Fibroblast of skin of left biceps (primary cell): ENCODE measurements around the gene ABL1.

Experiments
- DNase-seq, 2 experiments: peaks; one replicate each; pipeline ENCODE4 v3.0.0-alpha.2; 2013; ENCODE audit warnings: low read depth in 2 of 2

The ABL1 gene

GRCh38 chr9:130849356-130849755 is 14.3 kb downstream of the ABL1 start:
- no peak for DNase-seq

DNA sequence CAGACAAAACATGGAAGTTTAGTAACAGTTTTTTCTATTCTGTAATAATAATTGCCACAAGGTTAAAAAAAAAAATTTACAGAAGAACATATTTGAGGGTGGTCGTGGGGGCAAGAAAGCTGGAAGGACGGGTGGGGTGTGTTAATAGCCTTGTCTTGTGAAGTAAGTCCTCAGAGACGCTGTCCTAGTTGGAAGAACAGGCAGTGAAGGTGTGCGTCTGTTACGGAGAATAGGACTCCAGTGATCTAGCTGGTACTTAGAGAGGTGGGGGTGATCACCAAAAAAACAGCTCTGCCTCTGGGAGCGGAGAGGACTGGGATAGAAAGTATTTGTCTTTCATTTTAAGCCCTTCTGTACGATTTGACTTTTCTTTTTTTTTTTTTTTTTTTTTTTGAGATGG is 17.7 kb downstream of the ABL1 start:
- DNase-seq = no peak

DNA sequence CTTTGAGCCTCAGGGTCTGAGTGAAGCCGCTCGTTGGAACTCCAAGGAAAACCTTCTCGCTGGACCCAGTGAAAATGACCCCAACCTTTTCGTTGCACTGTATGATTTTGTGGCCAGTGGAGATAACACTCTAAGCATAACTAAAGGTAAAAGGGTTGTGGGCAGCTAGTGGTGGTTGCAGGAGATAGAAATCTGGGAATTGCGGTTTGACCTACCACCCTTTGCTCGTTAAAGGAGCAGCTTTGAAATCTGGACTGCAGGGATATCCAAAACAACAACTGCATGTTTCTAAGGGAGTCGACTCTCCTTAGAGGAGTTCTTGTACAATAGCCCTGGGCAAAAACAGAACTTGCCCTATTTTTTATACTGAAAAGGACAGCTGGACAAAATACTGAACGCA is 19.0 kb downstream of the ABL1 start:
- no peak for DNase-seq

- no peak for DNase-seq
Observed at GRCh38 chr9:130854835-130855234, 19.8 kb downstream of the ABL1 start.

DNA sequence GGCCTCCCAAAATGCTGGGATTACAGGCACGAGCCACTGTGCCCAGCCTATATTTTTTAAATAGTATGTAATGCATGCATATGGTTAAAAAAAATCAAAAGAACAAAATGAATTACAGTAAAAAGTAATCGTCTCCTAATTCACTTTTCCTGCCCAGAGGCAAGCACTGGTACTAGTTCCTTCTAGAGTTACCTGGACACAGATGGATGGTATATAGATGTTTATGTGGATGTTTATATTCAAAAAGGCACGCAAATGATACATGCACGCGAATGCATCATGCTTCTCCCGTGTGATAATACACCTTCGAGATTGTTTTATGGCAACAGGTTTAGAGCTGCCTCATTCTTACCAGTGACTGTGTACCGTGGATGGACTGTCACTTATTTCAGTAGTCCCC is 21.4 kb downstream of the ABL1 start:
- no peak for DNase-seq

GRCh38 chr9:130857864-130858738 is 23.0 kb downstream of the ABL1 start:
- DNase-seq = peak in 1 of 2 experiments; percentile 64

DNA sequence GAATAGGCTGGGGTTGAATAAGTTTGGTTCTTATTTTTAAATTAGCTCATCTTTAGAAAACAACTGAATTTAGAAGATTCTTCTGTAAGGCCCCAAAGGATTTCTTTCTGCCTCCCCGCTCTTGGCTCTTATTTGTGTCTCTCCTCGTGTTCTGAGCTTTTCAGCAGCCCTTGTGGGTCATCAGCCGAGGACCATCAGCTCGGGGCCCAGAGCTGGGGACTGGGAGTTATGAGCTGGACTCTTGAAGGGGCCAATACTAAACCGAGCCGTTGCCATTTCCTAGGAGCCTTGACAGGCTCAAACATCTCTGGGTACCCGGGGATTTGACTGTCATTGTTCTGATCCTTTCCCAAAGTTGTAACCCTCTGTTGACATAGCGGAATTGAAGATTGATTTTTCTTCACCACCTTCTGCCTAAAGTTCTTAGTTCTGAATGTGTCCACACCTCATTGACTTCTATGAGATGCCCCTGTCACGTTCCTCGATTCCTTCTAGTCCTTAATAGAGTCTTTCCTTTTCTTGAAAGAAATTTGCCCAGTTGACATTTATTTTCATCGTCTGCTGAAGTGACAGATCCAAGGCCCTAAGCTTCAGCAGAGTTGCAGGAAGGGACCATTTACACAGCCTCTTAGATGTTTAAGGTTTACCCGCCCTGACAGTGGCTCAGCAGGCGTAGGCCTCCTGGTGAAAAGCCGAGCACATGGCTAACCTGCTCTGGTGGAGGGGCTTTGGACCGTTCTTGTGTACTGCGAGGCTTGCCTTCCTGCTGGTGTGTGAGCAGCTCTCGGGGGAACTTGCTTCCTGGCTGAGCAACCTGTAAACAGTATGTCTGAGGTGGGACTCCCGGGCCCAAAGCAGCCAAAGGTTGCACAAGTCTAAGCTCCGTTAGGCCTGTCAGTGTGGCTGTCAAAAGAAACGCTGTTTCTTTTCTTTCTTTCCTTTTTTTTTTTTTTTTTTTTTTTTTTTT is 24.0 kb downstream of the ABL1 start:
- no peak for DNase-seq

DNA sequence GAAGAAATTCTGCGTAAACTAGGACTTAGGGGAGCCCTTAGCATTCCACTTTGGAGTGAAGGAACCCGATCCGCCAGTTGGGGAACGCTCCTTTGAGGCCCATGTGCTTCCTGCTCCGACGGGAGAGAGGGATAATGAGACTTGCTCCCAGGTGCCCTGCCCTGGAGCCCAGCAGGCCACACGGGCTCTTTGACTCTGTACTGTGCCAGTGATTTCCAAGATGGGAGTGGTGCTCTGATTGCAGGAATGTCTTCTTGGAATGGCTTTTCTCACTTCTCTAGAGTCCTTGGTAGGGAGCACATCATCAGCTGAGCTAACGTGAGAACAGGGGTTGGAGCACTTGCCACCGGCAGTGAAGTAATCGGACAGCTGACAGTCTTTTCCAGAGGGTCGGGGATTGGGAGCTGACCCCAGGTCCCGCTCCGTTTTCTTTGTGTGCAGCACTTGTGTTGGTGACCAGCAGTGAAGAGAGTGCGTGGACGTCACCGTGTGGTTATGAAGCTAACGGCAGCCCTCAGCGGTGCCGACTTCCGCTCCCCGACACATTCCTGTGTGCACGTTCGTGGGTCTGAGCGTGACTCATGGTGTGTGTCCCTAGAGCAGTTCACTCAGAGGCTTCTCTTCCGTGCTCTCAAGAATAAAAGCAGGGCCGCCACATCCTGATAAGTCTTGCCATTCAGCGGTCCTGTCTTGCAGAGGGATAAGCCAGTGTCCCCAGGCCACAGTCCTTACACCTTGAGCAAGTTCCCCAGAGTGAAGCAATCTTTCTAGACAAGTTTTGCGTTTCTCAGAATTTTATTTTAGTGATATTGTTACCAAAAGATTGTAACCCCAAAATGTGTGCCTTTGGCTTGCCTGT is 25.6 kb downstream of the ABL1 start:
- peak; percentile 79 to 82 for DNase-seq

DNA sequence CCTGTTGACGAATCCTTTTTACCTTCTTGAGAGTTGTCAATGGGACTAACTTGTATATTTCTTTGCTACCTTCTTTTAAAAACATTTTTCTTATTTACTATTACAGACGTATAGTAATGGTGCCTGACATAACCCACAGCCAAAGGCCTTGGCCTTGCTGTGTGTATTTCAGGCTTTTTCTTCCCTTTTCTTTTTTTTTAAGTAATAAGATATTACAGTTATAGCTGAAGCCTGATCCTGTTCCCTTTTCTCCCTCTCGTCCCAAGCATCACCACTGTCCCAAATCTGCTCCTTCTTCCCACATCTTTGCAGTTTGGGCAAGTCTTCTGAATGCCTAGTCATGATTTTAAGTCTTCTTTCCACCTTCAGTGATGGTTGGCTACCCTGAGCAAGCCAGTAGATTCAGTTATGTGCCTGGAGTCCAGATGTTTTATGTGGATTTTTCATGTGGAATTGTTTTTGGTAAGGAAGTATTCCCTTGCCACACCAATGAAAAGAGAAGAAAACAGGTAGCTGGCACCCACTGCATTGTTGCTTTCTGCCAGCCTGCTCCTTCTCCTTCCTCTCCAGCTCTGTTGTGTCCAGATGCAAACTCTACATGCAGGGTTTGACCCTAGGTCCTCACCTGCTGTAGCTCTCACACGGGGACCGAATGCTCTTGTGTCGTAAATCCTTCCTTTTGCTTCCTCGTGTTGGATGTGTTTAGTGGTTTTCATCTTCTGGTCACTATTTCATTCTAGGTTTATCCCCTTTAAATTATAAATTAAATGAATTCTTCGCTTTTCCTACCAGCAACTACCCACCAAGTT is 26.5 kb downstream of the ABL1 start:
- DNase-seq = no peak

- DNase-seq = no peak
Observed at GRCh38 chr9:130862217-130862616, 27.2 kb downstream of the ABL1 start.

DNA sequence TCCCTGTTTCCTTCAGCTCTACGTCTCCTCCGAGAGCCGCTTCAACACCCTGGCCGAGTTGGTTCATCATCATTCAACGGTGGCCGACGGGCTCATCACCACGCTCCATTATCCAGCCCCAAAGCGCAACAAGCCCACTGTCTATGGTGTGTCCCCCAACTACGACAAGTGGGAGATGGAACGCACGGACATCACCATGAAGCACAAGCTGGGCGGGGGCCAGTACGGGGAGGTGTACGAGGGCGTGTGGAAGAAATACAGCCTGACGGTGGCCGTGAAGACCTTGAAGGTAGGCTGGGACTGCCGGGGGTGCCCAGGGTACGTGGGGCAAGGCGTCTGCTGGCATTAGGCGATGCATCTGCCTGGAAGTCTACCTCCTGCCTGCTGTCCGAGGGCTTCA is 27.7 kb downstream of the ABL1 start:
- DNase-seq = no peak

- DNase-seq = no peak
Observed at GRCh38 chr9:130864541-130864940, 29.5 kb downstream of the ABL1 start.

DNA sequence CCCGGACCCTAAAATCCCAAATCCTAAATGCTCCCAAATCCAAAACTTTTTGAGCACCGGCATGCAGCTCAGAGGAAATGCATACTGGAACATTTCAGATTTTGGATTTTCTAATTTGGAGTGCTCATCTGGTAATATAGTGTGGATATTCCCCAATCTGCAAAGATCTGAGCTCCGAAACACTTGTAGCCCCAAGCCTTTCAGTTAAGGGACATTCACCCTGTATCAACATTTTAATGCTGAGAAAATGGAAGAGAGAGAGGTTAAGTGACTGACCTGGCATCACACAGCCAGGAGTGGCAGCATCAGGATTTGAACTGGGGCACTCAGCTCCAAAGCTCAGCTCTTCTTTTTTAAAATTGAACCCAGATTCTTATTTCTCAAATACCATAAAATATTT is 30.9 kb downstream of the ABL1 start:
- DNase-seq = no peak

DNA sequence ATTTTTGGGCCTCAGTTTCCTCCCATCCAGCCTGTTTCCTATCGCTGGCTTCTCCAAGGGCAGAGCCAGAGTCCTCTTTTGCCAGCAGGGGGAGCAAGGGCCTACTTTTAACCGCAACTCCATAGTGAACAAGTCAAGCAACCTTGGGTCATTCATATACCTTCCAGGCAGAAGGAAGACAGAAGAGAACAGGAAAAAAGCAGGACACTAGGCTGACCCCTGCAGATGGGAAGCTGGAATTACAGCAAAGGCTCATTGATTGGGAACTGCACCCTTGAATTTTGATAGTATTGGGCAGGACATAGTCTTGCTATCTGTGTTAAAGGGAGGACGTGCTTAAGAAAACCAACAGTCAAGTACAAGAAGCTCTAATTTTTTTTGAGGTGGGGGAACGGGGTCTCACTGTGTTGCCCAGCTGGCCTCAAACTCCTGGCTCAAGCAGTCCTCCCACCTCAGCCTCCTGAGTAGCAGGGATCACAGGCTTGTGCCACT is 31.5 kb downstream of the ABL1 start:
- peak; percentile 65 to 68 for DNase-seq

GRCh38 chr9:130867556-130867955 is 32.5 kb downstream of the ABL1 start:
- DNase-seq = no peak

DNA sequence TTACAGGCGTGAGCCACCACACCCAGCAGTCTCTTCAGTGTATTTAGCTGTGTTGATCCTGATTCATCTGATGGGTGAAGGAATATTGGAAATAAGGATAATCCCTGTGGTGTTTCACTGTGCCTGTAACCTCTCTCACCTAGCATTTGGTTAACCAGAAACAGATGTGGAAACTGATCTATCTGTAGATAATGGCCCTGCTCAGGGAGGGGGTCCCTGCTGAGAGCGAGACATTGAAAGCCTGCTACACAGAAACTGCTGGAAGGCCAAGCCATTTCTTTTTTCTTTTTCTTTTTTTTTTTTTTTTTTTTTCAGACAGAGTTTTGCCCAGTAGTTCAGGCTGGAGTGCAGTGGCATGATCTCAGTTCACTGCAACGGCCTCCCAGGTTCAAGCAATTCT is 33.2 kb downstream of the ABL1 start:
- no peak for DNase-seq

DNA sequence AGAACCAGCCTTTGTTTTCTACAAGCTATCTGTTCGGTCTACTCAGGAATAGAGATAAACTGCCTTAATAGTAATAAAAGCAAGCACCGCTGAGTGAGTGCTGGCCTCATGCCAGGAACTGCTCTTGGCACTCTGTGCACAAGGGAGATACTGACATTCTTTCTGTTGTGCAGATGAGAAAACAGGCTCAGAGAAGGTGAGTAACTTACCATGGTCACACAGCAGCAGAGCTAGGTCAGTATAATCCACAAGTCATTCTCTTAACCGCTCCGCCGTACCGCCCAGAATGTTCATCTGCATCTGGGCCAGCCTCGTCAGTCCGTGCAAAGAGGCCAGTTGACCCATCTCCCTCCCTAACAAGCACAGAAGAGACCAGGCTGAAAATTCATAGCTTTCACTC is 34.2 kb downstream of the ABL1 start:
- no peak for DNase-seq

DNA sequence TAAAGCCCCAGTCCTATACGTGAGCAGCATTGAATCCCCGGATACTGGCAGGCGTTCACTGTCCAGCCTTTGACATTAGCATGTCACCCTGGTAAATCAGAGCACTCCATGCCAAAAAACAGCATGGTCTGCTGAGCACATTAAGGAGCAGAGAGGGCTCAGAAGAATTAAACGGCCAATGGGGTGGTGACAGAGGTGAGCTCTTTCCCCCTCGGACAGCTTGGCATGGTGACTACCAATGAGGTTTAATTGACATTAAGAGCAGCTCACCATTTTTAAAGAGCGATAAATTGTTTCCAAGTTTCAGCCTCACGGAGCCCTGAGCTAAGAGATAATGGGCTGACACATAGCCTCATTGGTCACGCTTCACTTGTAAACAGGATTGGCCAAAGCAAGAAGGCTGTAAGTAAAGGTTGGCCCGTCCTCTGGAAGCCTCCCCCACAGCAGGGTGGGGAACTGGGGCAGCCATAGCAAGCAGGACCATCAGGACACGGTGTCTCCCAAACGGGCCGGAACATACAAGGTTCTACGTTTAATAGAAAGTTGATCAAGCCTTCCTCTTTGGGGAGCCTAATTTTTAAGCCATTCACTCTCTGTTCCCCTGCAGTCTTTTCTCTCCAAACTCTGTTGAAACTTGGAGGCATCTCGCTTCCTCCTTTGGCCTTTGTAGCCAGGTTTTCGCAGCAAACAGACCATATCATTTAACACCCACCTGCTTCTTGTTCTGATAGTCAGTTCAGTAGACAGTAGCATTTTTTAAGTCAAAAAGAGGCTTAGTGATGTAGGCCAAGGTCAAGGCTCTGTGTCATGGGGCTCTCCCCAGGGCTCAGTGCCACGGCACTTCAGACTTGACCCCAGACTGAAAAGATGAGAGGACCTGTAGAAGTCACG is 35.7 kb downstream of the ABL1 start:
- no peak for DNase-seq

- no peak for DNase-seq
Observed at GRCh38 chr9:130871395-130872062, 36.5 kb downstream of the ABL1 start.
